ENCODE data around the gene PRSS56.

The PRSS56 gene

GRCh38 chr2:232502911-232503808, 17.0 kb upstream of the PRSS56 start:
- no peak for FAIRE-seq

GRCh38 chr2:232503809-232504323, 16.3 kb upstream of the PRSS56 start:
- FAIRE-seq: no peak

DNA sequence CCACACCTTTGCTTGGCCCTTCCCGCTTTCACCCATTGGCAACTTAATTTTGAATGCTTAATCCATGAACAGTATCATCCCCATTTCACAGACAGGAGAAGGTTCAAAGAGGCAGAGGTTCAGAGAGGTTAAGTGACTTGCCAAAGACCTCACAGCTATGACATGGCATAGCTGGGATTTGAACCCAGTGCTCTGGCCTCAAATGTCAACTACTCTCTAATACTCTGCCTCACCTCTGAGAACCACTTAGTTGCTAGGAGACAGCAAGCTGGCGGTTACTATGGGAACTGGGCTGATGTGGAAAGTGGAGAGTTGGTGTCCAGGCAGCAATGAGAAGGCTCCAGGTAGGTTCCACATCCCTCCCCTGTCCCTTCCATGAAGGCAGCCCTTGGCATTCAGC, 15.8 kb upstream of the PRSS56 start:
- no peak for FAIRE-seq

DNA sequence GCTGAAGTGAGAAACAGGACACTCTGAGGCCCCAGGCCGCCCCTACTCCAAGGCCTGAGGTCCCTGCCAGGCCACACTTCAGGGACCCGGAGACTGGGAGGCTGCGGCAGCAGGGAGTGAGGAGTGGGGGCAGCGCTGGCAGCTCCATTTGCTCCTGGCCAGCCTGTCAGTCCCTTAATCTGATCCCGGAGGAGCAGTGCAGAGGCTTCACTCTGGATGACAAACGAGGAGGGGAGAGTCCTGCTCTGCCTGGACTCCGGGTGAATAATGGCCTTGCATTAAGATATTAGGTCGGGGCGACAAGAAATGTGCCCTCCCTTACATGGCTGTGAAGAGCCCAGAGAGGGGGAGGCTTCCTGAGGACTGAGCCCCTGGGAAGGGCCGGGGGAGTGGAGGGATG, 14.3 kb upstream of the PRSS56 start:
- FAIRE-seq: no peak

DNA sequence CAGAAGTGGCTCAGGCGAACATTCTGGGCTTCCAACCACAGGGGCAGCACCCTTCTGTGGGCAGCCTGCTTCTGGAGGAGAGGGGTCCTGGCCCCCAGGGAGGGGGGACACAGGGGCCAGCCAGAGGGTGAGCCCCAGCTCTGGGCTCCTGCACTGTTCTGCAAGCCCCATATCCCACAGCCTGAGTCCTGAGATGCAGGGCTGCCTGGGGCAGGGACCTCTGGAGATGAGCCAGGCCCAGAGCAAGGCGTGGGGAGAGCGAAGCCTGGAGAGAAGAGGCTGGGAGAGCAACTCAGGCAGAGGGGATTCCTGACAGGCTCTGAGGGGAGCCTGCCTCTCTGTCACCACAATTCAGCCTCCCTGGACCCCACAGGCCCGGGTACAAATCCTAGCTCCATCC, 13.5 kb upstream of the PRSS56 start:
- no peak for FAIRE-seq

- no peak for FAIRE-seq
Observed at GRCh38 chr2:232508251-232508650, 11.9 kb upstream of the PRSS56 start.

DNA sequence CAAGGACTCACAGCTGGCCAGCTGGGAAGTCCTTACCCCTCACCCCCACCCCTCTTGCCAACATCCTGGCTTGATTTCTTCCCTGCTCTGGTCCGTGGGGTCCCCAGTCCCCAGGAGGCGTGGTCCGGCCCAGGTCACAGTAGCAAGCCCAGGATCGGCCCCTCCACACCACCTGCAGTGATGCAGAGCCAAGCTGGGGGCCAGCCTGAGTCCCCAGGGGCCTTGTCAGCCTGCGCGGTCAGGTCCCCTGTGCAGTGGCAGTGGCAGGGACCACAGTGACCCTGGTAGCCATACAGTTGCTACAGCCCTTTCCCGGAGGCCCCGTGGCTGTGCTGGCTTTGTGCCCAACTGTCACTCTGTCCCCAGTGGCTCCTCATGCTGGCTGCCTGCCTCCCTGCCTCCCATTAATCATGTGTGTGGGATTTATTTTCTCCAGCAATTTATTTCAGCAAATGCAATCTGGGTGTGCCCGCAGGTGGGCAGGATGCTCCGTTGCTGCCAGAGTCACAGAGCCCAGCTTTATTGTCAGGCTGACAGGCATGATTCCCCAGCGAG, 8.8 kb upstream of the PRSS56 start:
- FAIRE-seq: no peak

DNA sequence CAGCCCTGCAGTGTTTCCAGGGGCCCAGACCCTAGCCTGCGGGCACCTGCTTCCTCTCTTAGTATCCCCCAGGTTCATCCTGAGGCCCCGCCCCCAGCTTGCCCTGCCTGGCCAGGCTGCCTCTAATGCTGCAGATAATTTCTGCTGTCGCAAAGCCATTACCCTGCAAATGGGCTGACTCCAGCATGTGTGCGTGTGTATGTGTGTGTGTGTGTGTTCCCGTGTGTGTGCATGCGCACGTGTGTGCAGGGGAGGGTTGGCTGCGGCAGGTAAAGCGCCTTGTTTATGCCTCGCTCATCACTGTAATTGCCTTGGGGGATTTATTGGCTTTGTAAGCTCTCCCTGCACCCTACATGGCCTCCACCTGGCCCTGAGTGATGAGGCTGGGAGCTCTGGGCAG, 7.6 kb upstream of the PRSS56 start:
- FAIRE-seq: no peak

GRCh38 chr2:232513353-232513752, 6.8 kb upstream of the PRSS56 start:
- FAIRE-seq: no peak

GRCh38 chr2:232515639-232516038, 4.5 kb upstream of the PRSS56 start:
- FAIRE-seq: no peak

- FAIRE-seq: no peak
Observed at GRCh38 chr2:232516551-232516950, 3.6 kb upstream of the PRSS56 start.

- no peak for FAIRE-seq
Observed at GRCh38 chr2:232518844-232519243, 1.3 kb upstream of the PRSS56 start.

- no peak for FAIRE-seq
Observed at GRCh38 chr2:232520489-232520888, 301 bp downstream of the PRSS56 start.

DNA sequence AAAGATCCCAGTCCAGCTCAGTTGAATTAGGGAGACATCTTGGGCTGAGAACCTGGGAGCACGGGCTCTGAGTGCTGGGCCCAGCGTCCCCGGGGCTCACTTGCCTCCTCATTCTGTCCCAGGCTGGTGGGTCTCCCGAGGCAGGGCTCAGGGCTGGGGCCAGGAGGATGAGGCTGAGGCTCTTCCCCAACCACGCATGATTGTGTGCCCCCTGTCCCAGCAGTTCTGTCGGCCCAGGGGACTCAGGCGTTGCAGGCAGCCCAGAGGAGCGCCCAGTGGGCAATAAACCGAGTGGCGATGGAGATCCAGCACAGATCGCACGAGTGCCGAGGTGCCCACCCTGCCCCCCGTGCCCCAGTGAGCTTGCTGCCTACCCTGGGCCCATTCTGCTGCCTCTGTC, 910 bp downstream of the PRSS56 start:
- no peak for FAIRE-seq

DNA sequence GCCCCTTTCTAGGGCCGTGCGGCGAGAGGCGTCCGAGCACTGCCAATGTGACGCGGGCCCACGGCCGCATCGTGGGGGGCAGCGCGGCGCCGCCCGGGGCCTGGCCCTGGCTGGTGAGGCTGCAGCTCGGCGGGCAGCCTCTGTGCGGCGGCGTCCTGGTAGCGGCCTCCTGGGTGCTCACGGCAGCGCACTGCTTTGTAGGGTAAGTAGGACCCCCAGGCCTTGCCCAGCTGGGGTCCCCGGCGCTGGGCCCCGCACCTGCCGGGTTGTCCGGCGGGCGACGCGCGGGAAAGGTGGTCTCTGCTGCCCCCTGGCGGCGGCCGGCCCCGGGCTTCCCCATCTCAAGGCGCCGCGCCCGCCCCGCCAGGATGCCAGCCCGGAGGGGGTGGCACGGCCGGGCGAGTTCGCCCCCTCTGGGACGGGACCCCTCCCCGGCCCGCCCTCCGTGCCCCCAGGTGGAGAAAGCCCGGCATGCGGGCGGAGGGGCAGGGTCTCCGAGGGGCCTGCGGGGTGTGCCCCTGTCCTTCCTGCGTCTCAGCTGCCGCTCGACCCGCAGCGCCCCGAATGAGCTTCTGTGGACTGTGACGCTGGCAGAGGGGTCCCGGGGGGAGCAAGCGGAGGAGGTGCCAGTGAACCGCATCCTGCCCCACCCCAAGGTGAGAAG, 1.9 kb downstream of the PRSS56 start:
- no peak for FAIRE-seq

- no peak for FAIRE-seq
Observed at GRCh38 chr2:232522623-232523401, 2.6 kb downstream of the PRSS56 start.

GRCh38 chr2:232523402-232523681, 3.2 kb downstream of the PRSS56 start:
- FAIRE-seq: no peak

DNA sequence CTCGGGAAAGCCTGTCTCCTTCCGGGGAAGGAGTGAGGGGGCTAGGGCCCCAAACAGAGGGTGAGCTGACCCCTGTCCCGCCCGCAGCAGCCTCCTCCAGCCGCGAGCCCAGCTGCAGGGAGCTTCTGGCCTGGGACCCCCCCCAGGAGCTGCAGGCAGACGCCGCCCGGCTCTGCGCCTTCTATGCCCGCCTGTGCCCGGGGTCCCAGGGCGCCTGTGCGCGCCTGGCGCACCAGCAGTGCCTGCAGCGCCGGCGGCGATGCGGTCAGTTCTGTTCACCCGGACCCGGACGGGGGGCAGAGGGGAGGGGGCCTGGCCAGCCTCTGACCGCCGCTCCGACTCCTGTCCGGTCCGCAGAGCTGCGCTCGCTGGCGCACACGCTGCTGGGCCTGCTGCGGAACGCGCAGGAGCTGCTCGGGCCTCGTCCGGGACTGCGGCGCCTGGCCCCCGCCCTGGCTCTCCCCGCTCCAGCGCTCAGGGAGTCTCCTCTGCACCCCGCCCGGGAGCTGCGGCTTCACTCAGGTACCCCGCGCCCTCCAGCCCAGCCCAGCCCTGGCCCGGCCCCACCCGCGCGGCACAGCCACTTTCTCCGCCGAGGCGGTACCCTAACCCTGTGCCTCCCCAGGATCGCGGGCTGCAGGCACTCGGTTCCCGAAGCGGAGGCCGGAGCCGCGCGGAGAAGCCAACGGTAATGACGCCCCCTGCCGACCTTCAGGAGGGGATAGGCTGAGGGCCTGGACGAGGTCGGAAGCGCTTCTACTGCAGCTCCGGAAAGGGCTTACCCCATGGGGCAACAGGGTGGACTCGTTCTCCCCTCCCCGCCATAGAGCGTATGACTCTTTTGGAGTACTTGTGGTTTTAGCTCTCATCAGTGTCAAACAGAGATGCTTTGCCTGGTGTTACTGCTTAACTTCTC, 3.8 kb downstream of the PRSS56 start:
- FAIRE-seq: no peak

DNA sequence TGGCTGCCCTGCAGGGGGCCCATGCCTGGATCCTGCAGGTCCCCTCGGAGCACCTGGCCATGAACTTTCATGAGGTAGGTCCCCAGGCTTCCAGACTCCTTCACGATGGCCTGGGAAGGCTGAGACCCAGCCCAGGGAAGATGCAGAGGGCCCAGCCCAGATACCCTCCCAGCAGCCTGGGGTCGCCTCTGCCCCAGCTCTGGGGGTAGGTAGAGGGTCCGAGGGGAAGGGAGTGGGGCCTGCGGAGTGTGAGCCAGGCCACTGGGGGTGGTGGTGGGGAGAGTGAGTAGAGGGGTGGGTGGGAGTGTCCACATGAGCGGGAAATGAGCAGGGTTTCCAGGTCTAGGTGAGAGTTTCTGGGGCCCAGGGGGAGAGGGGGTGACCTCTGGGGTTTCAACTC, 4.6 kb downstream of the PRSS56 start:
- FAIRE-seq: no peak

- no peak for FAIRE-seq
Observed at GRCh38 chr2:232525199-232525598, 5.0 kb downstream of the PRSS56 start.

DNA sequence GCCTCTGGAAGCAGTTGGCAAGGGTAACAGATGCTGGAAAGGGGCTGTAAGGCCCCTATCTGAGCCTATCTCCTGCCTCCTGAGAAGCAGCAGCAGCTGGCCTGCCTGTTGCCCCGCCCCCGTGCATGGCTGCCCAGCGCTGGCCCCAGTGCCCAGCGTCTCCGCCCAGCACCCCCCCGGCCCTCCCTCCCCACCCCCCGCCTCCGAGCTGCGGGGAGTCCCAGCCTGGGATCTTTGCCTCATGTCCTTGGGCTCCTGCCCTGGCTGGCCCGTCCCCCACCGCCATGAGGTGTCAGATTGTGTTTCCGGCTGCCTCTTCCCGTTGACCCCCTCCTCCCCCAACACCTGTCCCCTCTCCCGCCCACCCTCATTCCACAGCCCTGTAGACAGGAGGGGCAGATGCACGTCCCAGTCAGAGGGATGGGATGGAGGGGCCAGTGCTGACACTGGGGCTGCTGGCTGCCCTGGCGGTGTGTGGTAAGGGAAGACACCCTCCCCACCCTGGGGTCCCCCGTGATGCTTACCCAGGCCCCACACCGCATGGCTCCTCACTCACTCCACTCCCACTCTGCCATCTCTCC, 5.7 kb downstream of the PRSS56 start, which contains the start of gene CHRND:
TSS of gene CHRND (plus strand) at position 370 of the 581 bp plus-strand sequence. CDS start at position 426, 56 bp downstream.
- no peak for FAIRE-seq

Data from endometrium (tissue), 2 donors.